ENCODE data around the gene VEZF1. TPM values are rescaled to one million over a fixed set of nuclear protein-coding genes. Genes with fewer than 3 reads are reported as not detected.
"Not testable (repeated sequence)": the region's sequence is repeated elsewhere in the genome, so short reads cannot be mapped to it uniquely, and the experiment has no call there.

The VEZF1 gene
- total RNA-seq, 1 donor from 2014 or later = 43.6 TPM

GRCh38 chr17:57962279-57963148 is 25.5 kb downstream of the VEZF1 start:
- Mint-ChIP-seq H3K27me3 (ENCODE audit: low read depth) (no peaks in the 10 kb centered on the region), H3K36me3 (ENCODE audit: low read depth) (no peaks in the 10 kb centered on the region), H3K4me3 (ENCODE audit: unreplicated experiment) (no peak overlapping the region), H3K27ac (ENCODE audit: unreplicated experiment) (no peak overlapping the region), H3K4me1 (ENCODE audit: low read depth) (no peaks in the 10 kb centered on the region), H3K9me3 (ENCODE audit: low read depth) (no peaks in the 10 kb centered on the region)
- TF ChIP-seq CTCF (IDR thresholded peaks at IDR 0.05) = no peak
- DNase-seq (ENCODE audit: low spot score) = no peak

- Mint-ChIP-seq H3K4me3 (ENCODE audit: unreplicated experiment) (no peak overlapping the region), H3K36me3 (ENCODE audit: low read depth) (no peaks in the 10 kb centered on the region), H3K9me3 (ENCODE audit: low read depth) (no peaks in the 10 kb centered on the region), H3K27me3 (ENCODE audit: low read depth) (no peaks in the 10 kb centered on the region), H3K4me1 (ENCODE audit: low read depth) (peaks cover 6% of the 10 kb centered on the region), H3K27ac (ENCODE audit: unreplicated experiment) (no peak overlapping the region)
- TF ChIP-seq CTCF (IDR thresholded peaks at IDR 0.05) = no peak
- DNase-seq (ENCODE audit: low spot score) = no peak
Observed at GRCh38 chr17:57959929-57960328, 28.1 kb downstream of the VEZF1 start.

- H3K4me3 Mint-ChIP-seq (ENCODE audit: unreplicated experiment); H3K27me3 Mint-ChIP-seq (ENCODE audit: low read depth): not testable (repeated sequence)
- H3K4me1 Mint-ChIP-seq (ENCODE audit: low read depth) = peaks cover 16% of the 10 kb centered on the region
Observed at GRCh38 chr17:57958391-57958790, 29.7 kb downstream of the VEZF1 start.

GRCh38 chr17:57957886-57958285 is 30.2 kb downstream of the VEZF1 start:
- Mint-ChIP-seq H3K27ac (ENCODE audit: unreplicated experiment) (no peak overlapping the region), H3K4me3 (ENCODE audit: unreplicated experiment) (no peak overlapping the region), H3K36me3 (ENCODE audit: low read depth) (no peaks in the 10 kb centered on the region), H3K4me1 (ENCODE audit: low read depth) (peaks cover 21% of the 10 kb centered on the region), H3K9me3 (ENCODE audit: low read depth) (no peaks in the 10 kb centered on the region), H3K27me3 (ENCODE audit: low read depth) (no peaks in the 10 kb centered on the region)
- DNase-seq (ENCODE audit: low spot score) = no peak
- no peak for TF ChIP-seq CTCF (IDR thresholded peaks at IDR 0.05)

More at GRCh38 chr17:57958391-57958790, 29.7 kb downstream of the VEZF1 start:
- H3K36me3 Mint-ChIP-seq (ENCODE audit: low read depth); H3K9me3 Mint-ChIP-seq (ENCODE audit: low read depth); H3K27ac Mint-ChIP-seq (ENCODE audit: unreplicated experiment); DNase-seq (ENCODE audit: low spot score): not testable (repeated sequence)

GRCh38 chr17:57957120-57957850 is 30.8 kb downstream of the VEZF1 start:
- Mint-ChIP-seq H3K9me3 (ENCODE audit: low read depth) (no peaks in the 10 kb centered on the region), H3K4me1 (ENCODE audit: low read depth) (peaks cover 27% of the 10 kb centered on the region), H3K4me3 (ENCODE audit: unreplicated experiment) (no peak overlapping the region), H3K36me3 (ENCODE audit: low read depth) (no peaks in the 10 kb centered on the region), H3K27me3 (ENCODE audit: low read depth) (no peaks in the 10 kb centered on the region), H3K27ac (ENCODE audit: unreplicated experiment) (no peak overlapping the region)
- no peak for DNase-seq (ENCODE audit: low spot score)
- no peak for TF ChIP-seq CTCF (IDR thresholded peaks at IDR 0.05)

All from chondrocyte (in vitro differentiated cells).